Measurements from ENCODE around the gene TNFSF10. TPM values are rescaled to one million over a fixed set of nuclear protein-coding genes. Genes with fewer than 3 reads are reported as not detected.

Gene TNFSF10
- total and polyA plus RNA-seq, 10 of the 15 experiments (the other 5 are each of a cell fraction or from before 2014, with no cell fraction given): 2.1 to 12.3 (median 4.4) TPM

DNA sequence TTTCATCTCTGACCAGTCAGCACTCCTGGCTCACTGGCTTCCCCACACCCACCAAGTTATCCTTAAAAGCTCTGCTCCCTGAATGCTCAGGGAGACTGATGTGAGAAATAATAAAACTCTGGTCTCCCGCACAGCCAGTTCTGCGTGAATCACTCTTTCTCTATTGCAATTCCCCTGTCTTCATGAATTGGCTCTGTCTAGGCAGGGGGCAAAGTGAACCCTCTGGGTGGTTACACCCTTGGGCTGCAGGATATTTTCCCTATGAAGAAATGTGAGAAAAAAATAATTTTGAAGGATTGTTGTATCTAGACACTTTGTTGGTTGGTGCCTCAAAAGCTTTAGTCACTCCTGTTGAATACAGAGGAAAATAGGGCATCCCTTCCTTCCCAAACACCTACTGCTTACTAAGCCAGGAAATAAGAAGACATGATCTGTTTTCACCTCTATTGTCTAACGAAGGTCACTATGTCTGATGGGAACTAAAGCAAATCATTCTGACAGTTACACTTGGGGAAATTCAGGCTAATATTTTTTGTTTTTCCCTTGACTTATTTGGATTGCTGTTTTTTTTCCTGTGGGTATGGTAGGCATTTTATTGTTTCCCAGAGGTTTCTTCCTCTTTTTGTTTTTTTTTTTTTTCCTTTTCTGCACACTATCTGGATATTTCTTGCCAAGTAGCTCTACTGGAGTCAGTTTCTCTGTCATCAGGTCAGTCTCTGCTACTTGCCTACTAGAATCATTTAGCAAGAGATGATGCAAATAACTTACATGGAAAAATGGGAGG is 15.3 kb upstream of the TNFSF10 start:
- SMC1A ChIA-PET (ENCODE audit: uncharacterized antibody, unreplicated experiment): interaction anchor here (0.6 to 1.5 kb wide), 6 partner anchors 8 to 1206 kb away, joined by 3 to 4 read pairs (median 3); no protein-coding TSS in a partner anchor
- intact Hi-C loops (cut with micrococcal nuclease; ENCODE audit: unreplicated experiment) (no loop called here), in situ Hi-C loops (cut with MboI) (no loop called here)
- RAD21 ChIA-PET (ENCODE audit: unreplicated experiment): no interaction called here
- no peaks in the 10 kb centered on the region for H3K4me1 ChIP-seq (ENCODE audit: control insufficient read depth, insufficient read depth, low read length)
- H3K27ac ChIP-seq (ENCODE audit: control insufficient read depth, insufficient read depth): no peak overlapping the region
- FAIRE-seq (no peak), ATAC-seq (no peak), DNase-seq (ENCODE audit: low read depth, low spot score) (no peak)
- H3K9ac ChIP-seq (ENCODE audit: control insufficient read depth, insufficient read depth, low read length): no peak overlapping the region
- no peaks in the 10 kb centered on the region for H3K36me3 ChIP-seq (ENCODE audit: control insufficient read depth in 2 of 2, insufficient read depth in 2 of 2, low read length in 1 of 2)
- no peak overlapping the region for H3K4me2 ChIP-seq (ENCODE audit: control insufficient read depth, insufficient read depth)
- BruUV-seq (replicated peaks): no TSS peak
- WGBS (ENCODE audit: insufficient coverage, insufficient replicate concordance, low lambda C conversion rate, missing lambda C conversion rate): 94% methylated on average over 3 of the region's 3 CpGs
- H2AFZ ChIP-seq (ENCODE audit: control insufficient read depth, low read depth, low read length): no peak overlapping the region
- H3K27me3 ChIP-seq (replicated peaks in 1 of 2; ENCODE audit: control insufficient read depth in 2 of 2, insufficient read depth in 2 of 2, low read length in 1 of 2): no peaks in the 10 kb centered on the region
- POLR2A ChIA-PET: no interaction called here
- H4K20me1 ChIP-seq (ENCODE audit: control insufficient read depth, insufficient read depth): no peaks in the 10 kb centered on the region
- no peaks in the 10 kb centered on the region; the same call in 2 of the 3 replicates for H3K9me3 ChIP-seq (replicated peaks; ENCODE audit: control insufficient read depth, insufficient read depth, low read length)
- TF ChIP-seq GABPA (IDR thresholded peaks at IDR 0.05; ENCODE audit: low read depth) (no peak), ZBTB33 (IDR thresholded peaks at IDR 0.05) (no peak), SMC3 (IDR thresholded peaks at IDR 0.05; ENCODE audit: borderline replicate concordance, low read length) (no peak), FOXM1 (IDR thresholded peaks at IDR 0.05; ENCODE audit: low read depth, low read length) (no peak), NFIC (IDR thresholded peaks at IDR 0.05; ENCODE audit: low read depth, low read length) (no peak)
- TF ChIP-seq, protein P1, sequence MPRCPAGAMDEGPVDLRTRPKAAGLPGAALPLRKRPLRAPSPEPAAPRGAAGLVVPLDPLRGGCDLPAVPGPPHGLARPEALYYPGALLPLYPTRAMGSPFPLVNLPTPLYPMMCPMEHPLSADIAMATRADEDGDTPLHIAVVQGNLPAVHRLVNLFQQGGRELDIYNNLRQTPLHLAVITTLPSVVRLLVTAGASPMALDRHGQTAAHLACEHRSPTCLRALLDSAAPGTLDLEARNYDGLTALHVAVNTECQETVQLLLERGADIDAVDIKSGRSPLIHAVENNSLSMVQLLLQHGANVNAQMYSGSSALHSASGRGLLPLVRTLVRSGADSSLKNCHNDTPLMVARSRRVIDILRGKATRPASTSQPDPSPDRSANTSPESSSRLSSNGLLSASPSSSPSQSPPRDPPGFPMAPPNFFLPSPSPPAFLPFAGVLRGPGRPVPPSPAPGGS (IDR thresholded peaks at IDR 0.05; ENCODE audit: borderline replicate concordance, insufficient read depth, low read depth, low read length, poor library complexity, severe bottlenecking): no peak
- CTCF ChIA-PET: no interaction called here
- H3K79me2 ChIP-seq (ENCODE audit: control insufficient read depth, insufficient read depth, low read length): no peaks in the 10 kb centered on the region
- no peak overlapping the region for H3K4me3 ChIP-seq

All from GM12878 (cell line).